HUES6 (cell line): ENCODE measurements around the gene IDI1.
"Not testable (repeated sequence)": the region's sequence is repeated elsewhere in the genome, so short reads cannot be mapped to it uniquely, and the experiment has no call there.

Experiments used
- H3K27ac ChIP-seq: 2 replicates; pipeline ENCODE4 v1.7.0; 2013; ENCODE audit warnings: low read depth, mild to moderate bottlenecking, low read length, inconsistent platforms
- H3K27me3 ChIP-seq: 2 replicates; pipeline ENCODE4 v1.6.1; 2013; ENCODE audit warnings: low read length; ENCODE audit not compliant: control insufficient read depth, insufficient read depth
- H3K36me3 ChIP-seq: 2 replicates; pipeline ENCODE4 v1.6.1; 2013; ENCODE audit warnings: low read length; ENCODE audit not compliant: control insufficient read depth, insufficient read depth
- H3K4me1 ChIP-seq: 2 replicates; pipeline ENCODE4 v1.6.1; 2013; ENCODE audit warnings: low read length; ENCODE audit not compliant: control insufficient read depth, insufficient read depth
- H3K4me3 ChIP-seq: 2 replicates; pipeline ENCODE4 v1.5.1; 2013; ENCODE audit warnings: low read depth, low read length
- H3K9ac ChIP-seq: one replicate; pipeline ENCODE4 v1.6.1; 2013; ENCODE audit warnings: mild to moderate bottlenecking, low read length
- H3K9me3 ChIP-seq: 2 replicates; pipeline ENCODE4 v1.6.1; 2013; ENCODE audit warnings: low read depth, low read length; ENCODE audit not compliant: control insufficient read depth, insufficient read depth

The IDI1 gene

GRCh38 chr10:1047937-1048336 is 982 bp downstream of the IDI1 start:
- H3K27ac ChIP-seq = peak overlapping the region; percentile 94; the same call in 1 of the 2 replicates
- no peaks in the 10 kb centered on the region for H3K9me3 ChIP-seq
- peaks cover 6% of the 10 kb centered on the region; the same call in 1 of the 2 replicates for H3K4me1 ChIP-seq
- H3K4me3 ChIP-seq = peak overlapping the region; percentile 97
- H3K36me3 ChIP-seq = peaks cover 50% of the 10 kb centered on the region
- H3K9ac ChIP-seq = peak overlapping the region; percentile 90
- no peaks in the 10 kb centered on the region for H3K27me3 ChIP-seq

- Histone ChIP-seq H3K9ac (no peak overlapping the region), H3K9me3 (no peaks in the 10 kb centered on the region), H3K27ac (no peak overlapping the region), H3K27me3 (no peaks in the 10 kb centered on the region), H3K36me3 (peaks cover 66% of the 10 kb centered on the region), H3K4me1 (peaks cover 3% of the 10 kb centered on the region; the same call in 1 of the 2 replicates), H3K4me3 (peak overlapping the region; percentile 41; the same call in 1 of the 2 replicates)
Measured at GRCh38 chr10:1045415-1045814, 3.5 kb downstream of the IDI1 start.

- 0 out of 2 replicates have a peak, but pooled peaks cover 3% of the 10 kb centered on the region for H3K4me1 ChIP-seq
- no peak overlapping the region for H3K9ac ChIP-seq
- H3K27me3 ChIP-seq = no peaks in the 10 kb centered on the region
- H3K36me3 ChIP-seq = peaks cover 70% of the 10 kb centered on the region
- H3K9me3 ChIP-seq = no peaks in the 10 kb centered on the region
- H3K27ac ChIP-seq = no peak overlapping the region
- H3K4me3 ChIP-seq = no peak overlapping the region; the same call in 1 of the 2 replicates
Measured at GRCh38 chr10:1044964-1045363, 4.0 kb downstream of the IDI1 start.

- Histone ChIP-seq H3K27me3 (no peaks in the 10 kb centered on the region), H3K9me3 (no peaks in the 10 kb centered on the region), H3K36me3 (peaks cover 78% of the 10 kb centered on the region), H3K4me3 (no peak overlapping the region), H3K9ac (no peak overlapping the region), H3K27ac (no peak overlapping the region), H3K4me1 (0 out of 2 replicates have a peak, but pooled peaks cover 3% of the 10 kb centered on the region)
Measured at GRCh38 chr10:1044146-1044545, 4.8 kb downstream of the IDI1 start.

- Histone ChIP-seq H3K4me1 (0 out of 2 replicates have a peak, but pooled peaks cover 3% of the 10 kb centered on the region), H3K36me3 (peaks cover 80% of the 10 kb centered on the region), H3K9ac (no peak overlapping the region), H3K9me3 (no peaks in the 10 kb centered on the region), H3K27ac (no peak overlapping the region), H3K27me3 (no peaks in the 10 kb centered on the region), H3K4me3 (no peak overlapping the region)
Measured at GRCh38 chr10:1043532-1043995, 5.4 kb downstream of the IDI1 start.

GRCh38 chr10:1041514-1041913 is 7.4 kb downstream of the IDI1 start:
- Histone ChIP-seq H3K4me1 (no peaks in the 10 kb centered on the region), H3K36me3 (peaks cover 77% of the 10 kb centered on the region), H3K4me3 (no peak overlapping the region), H3K9ac (no peak overlapping the region), H3K27me3 (no peaks in the 10 kb centered on the region), H3K9me3 (no peaks in the 10 kb centered on the region), H3K27ac (no peak overlapping the region)

GRCh38 chr10:1040133-1040532 is 8.8 kb downstream of the IDI1 start:
- Histone ChIP-seq H3K27ac (no peak overlapping the region), H3K27me3 (no peaks in the 10 kb centered on the region), H3K4me1 (no peaks in the 10 kb centered on the region), H3K9me3 (no peaks in the 10 kb centered on the region), H3K4me3 (no peak overlapping the region), H3K9ac (no peak overlapping the region), H3K36me3 (peaks cover 66% of the 10 kb centered on the region)

- not testable (repeated sequence) for H3K27ac ChIP-seq, H3K27me3 ChIP-seq, H3K9ac ChIP-seq, H3K4me3 ChIP-seq, H3K9me3 ChIP-seq, H3K4me1 ChIP-seq
- H3K36me3 ChIP-seq = peaks cover 54% of the 10 kb centered on the region
Measured at GRCh38 chr10:1038769-1039168, 10.2 kb downstream of the IDI1 start.

GRCh38 chr10:1037098-1037497 is 11.8 kb downstream of the IDI1 start:
- Histone ChIP-seq H3K9me3 (no peaks in the 10 kb centered on the region), H3K27me3 (no peaks in the 10 kb centered on the region), H3K27ac (no peak overlapping the region), H3K4me1 (no peaks in the 10 kb centered on the region), H3K4me3 (no peak overlapping the region), H3K36me3 (peaks cover 37% of the 10 kb centered on the region), H3K9ac (no peak overlapping the region)

- no peak overlapping the region for H3K4me3 ChIP-seq
- no peaks in the 10 kb centered on the region for H3K27me3 ChIP-seq
- no peaks in the 10 kb centered on the region for H3K4me1 ChIP-seq
- H3K9me3 ChIP-seq = no peaks in the 10 kb centered on the region
- H3K9ac ChIP-seq = no peak overlapping the region
- H3K27ac ChIP-seq = no peak overlapping the region
- peaks cover 29% of the 10 kb centered on the region for H3K36me3 ChIP-seq
Measured at GRCh38 chr10:1036341-1036791, 12.6 kb downstream of the IDI1 start.

- Histone ChIP-seq H3K9ac (no peak overlapping the region), H3K4me3 (no peak overlapping the region), H3K4me1 (no peaks in the 10 kb centered on the region; the same call in 1 of the 2 replicates), H3K27ac (no peak overlapping the region), H3K27me3 (no peaks in the 10 kb centered on the region), H3K9me3 (no peaks in the 10 kb centered on the region), H3K36me3 (peaks cover 18% of the 10 kb centered on the region)
Measured at GRCh38 chr10:1035201-1035600, 13.7 kb downstream of the IDI1 start.
